OCI-LY7 (cell line): ENCODE measurements around the gene EHF.

Experiments used
- CTCF ChIP-seq: fragments of 200-600 bp; sonication (generic); conservative IDR thresholded peaks from 2 replicates; pipeline ENCODE4 v1.5.1; 2014; ENCODE audit warnings: mild to moderate bottlenecking, antibody characterized with exemption, low read length, moderate library complexity, mixed read lengths
- EZH2phosphoT487 ChIP-seq: fragments of 200-600 bp; sonication (generic); IDR thresholded peaks from 2 replicates; pipeline ENCODE4 v1.6.1; 2018; ENCODE audit warnings: low read depth, borderline replicate concordance, mild to moderate bottlenecking, mixed run types, antibody characterized with exemption, low read length, moderate library complexity, mixed read lengths

- no peak for TF ChIP-seq CTCF
- no peak for TF ChIP-seq EZH2phosphoT487
These were observed 21.2 kb downstream of the EHF start for GRCh38 chr11:34642001-34642554.
